ENCODE results near the gene USP22. TPM values are rescaled to one million over a fixed set of nuclear protein-coding genes. Genes with fewer than 3 reads are reported as not detected.
A peak's percentile ranks its signal among the peaks of the same experiment; 100 is the strongest.

Gene USP22
- total RNA-seq, 1 donor from 2014 or later, result 257 TPM

GRCh38 chr17:21017256-21017655 lies 25.6 kb downstream of the USP22 start:
- Mint-ChIP-seq H3K4me3 (ENCODE audit: unreplicated experiment) (no peak overlapping the region), H3K9me3 (ENCODE audit: unreplicated experiment) (no peaks in the 10 kb centered on the region), H3K4me1 (ENCODE audit: unreplicated experiment) (peaks cover 5% of the 10 kb centered on the region), H3K27me3 (ENCODE audit: unreplicated experiment) (no peaks in the 10 kb centered on the region), H3K36me3 (ENCODE audit: unreplicated experiment) (peaks cover 68% of the 10 kb centered on the region), H3K27ac (ENCODE audit: unreplicated experiment) (peak overlapping the region; percentile 41)
- no peak for TF ChIP-seq CTCF (IDR thresholded peaks at IDR 0.05)
- no peak for DNase-seq (ENCODE audit: extremely low spot score, unreplicated experiment)

GRCh38 chr17:21016826-21017225 lies 26.0 kb downstream of the USP22 start:
- Mint-ChIP-seq H3K36me3 (ENCODE audit: unreplicated experiment) (peaks cover 72% of the 10 kb centered on the region), H3K27me3 (ENCODE audit: unreplicated experiment) (no peaks in the 10 kb centered on the region), H3K4me1 (ENCODE audit: unreplicated experiment) (peaks cover 5% of the 10 kb centered on the region), H3K9me3 (ENCODE audit: unreplicated experiment) (no peaks in the 10 kb centered on the region), H3K4me3 (ENCODE audit: unreplicated experiment) (no peak overlapping the region), H3K27ac (ENCODE audit: unreplicated experiment) (no peak overlapping the region)
- no peak for TF ChIP-seq CTCF (IDR thresholded peaks at IDR 0.05)
- no peak for DNase-seq (ENCODE audit: extremely low spot score, unreplicated experiment)

GRCh38 chr17:21015564-21015963 lies 27.2 kb downstream of the USP22 start:
- no peak for DNase-seq (ENCODE audit: extremely low spot score, unreplicated experiment)
- peaks cover 5% of the 10 kb centered on the region for H3K4me1 Mint-ChIP-seq (ENCODE audit: unreplicated experiment)
- no peak overlapping the region for H3K27ac Mint-ChIP-seq (ENCODE audit: unreplicated experiment)
- H3K27me3 Mint-ChIP-seq (ENCODE audit: unreplicated experiment), result no peaks in the 10 kb centered on the region
- no peaks in the 10 kb centered on the region for H3K9me3 Mint-ChIP-seq (ENCODE audit: unreplicated experiment)
- no peak overlapping the region for H3K4me3 Mint-ChIP-seq (ENCODE audit: unreplicated experiment)
- TF ChIP-seq CTCF (IDR thresholded peaks at IDR 0.05), result no peak
- H3K36me3 Mint-ChIP-seq (ENCODE audit: unreplicated experiment), result peaks cover 80% of the 10 kb centered on the region

- Mint-ChIP-seq H3K36me3 (ENCODE audit: unreplicated experiment) (peaks cover 71% of the 10 kb centered on the region), H3K9me3 (ENCODE audit: unreplicated experiment) (no peaks in the 10 kb centered on the region), H3K4me3 (ENCODE audit: unreplicated experiment) (no peak overlapping the region), H3K4me1 (ENCODE audit: unreplicated experiment) (no peaks in the 10 kb centered on the region), H3K27me3 (ENCODE audit: unreplicated experiment) (no peaks in the 10 kb centered on the region), H3K27ac (ENCODE audit: unreplicated experiment) (no peak overlapping the region)
- no peak for DNase-seq (ENCODE audit: extremely low spot score, unreplicated experiment)
- TF ChIP-seq CTCF (IDR thresholded peaks at IDR 0.05), result no peak
These were observed 28.3 kb downstream of the USP22 start for GRCh38 chr17:21014498-21014897.

- no peak for TF ChIP-seq CTCF (IDR thresholded peaks at IDR 0.05)
- Mint-ChIP-seq H3K36me3 (ENCODE audit: unreplicated experiment) (peaks cover 69% of the 10 kb centered on the region), H3K4me1 (ENCODE audit: unreplicated experiment) (no peaks in the 10 kb centered on the region), H3K4me3 (ENCODE audit: unreplicated experiment) (no peak overlapping the region), H3K9me3 (ENCODE audit: unreplicated experiment) (no peaks in the 10 kb centered on the region), H3K27ac (ENCODE audit: unreplicated experiment) (no peak overlapping the region), H3K27me3 (ENCODE audit: unreplicated experiment) (no peaks in the 10 kb centered on the region)
- no peak for DNase-seq (ENCODE audit: extremely low spot score, unreplicated experiment)
These were observed 28.8 kb downstream of the USP22 start for GRCh38 chr17:21013983-21014382.

All from osteocyte (in vitro differentiated cells).